H1 (cell line): Measurements from ENCODE around the gene OSBPL2. TPM values are rescaled to one million over a fixed set of nuclear protein-coding genes. Genes with fewer than 3 reads are reported as not detected.

Experiments used
- CTCF ChIA-PET: fragments of 300-600 bp; sonication (Branson Sonifier 250); formaldehyde crosslinking; loops from one replicate; lab custom pipeline; 2021; ENCODE audit not compliant: partially characterized antibody; lab: Charles Lee
- POLR2A ChIA-PET: fragments of 300-600 bp; sonication (Branson Sonifier 250); formaldehyde crosslinking; loops from one replicate; lab custom pipeline; 2021; ENCODE audit warnings: inconsistent platforms; ENCODE audit not compliant: partially characterized antibody; lab: Charles Lee
- DNase-seq, 2 experiments: peaks; one replicate each; pipeline versions ENCODE4 v3.0.0 to v3.0.0-alpha.2; 2010 to 2022; ENCODE audit warnings: low spot score in 2 of 2, low read depth in 1 of 2, mixed read lengths in 1 of 2
- FAIRE-seq: peaks from 2 replicates; lab custom pipeline; 2011; peaks lifted over from hg19 to GRCh38; lab: Jason Lieb, UNC
- H2AFZ ChIP-seq: 2 replicates; pipeline ENCODE4 v1.8.1; 2012; ENCODE audit warnings: low read length, inconsistent platforms
- H2AK5ac ChIP-seq: 2 replicates; pipeline ENCODE4 v1.6.1; 2013; ENCODE audit warnings: low read depth, low read length
- H2BK120ac ChIP-seq: replicated peaks from 2 replicates; pipeline ENCODE3; 2013; ENCODE audit warnings: low read depth, low read length, inconsistent platforms
- H2BK12ac ChIP-seq: 2 replicates; pipeline ENCODE4 v1.6.1; 2013; ENCODE audit warnings: low read depth, low read length
- H2BK15ac ChIP-seq: 2 replicates; pipeline ENCODE4 v1.6.1; 2013; ENCODE audit warnings: low read length
- H2BK20ac ChIP-seq: 2 replicates; pipeline ENCODE4 v1.6.1; 2013; ENCODE audit warnings: low read length
- H2BK5ac ChIP-seq: 2 replicates; pipeline ENCODE4 v1.6.1; 2013; ENCODE audit warnings: low read depth, low read length
- H3K14ac ChIP-seq: 2 replicates; pipeline ENCODE4 v1.6.1; 2013; ENCODE audit warnings: inconsistent platforms; ENCODE audit not compliant: insufficient read length
- H3K18ac ChIP-seq: 2 replicates; pipeline ENCODE4 v1.6.1; 2013; ENCODE audit warnings: low read length; ENCODE audit errors: extremely low read depth
- H3K23ac ChIP-seq: 2 replicates; pipeline ENCODE4 v1.6.1; 2013; ENCODE audit warnings: inconsistent platforms; ENCODE audit not compliant: insufficient read length
- H3K23me2 ChIP-seq: 2 replicates; pipeline ENCODE4 v1.6.1; 2013; ENCODE audit warnings: low read depth, low read length
- H3K27ac ChIP-seq: 2 replicates; pipeline ENCODE4 v1.6.1; 2011; ENCODE audit warnings: low read depth, low read length, inconsistent platforms
- H3K27me3 ChIP-seq, 4 experiments: replicated peaks in 1 of 4; 1 replicate in 1 of 4; 2 replicates in 3 of 4; pipeline versions ENCODE4 v1.6.1 to v1.8.1; 2011 to 2013; ENCODE audit warnings: low read length in 3 of 4, mild to moderate bottlenecking in 3 of 4, inconsistent platforms in 2 of 4, mixed read lengths in 2 of 4, moderate library complexity in 1 of 4; ENCODE audit not compliant: control insufficient read depth in 3 of 4, insufficient read depth in 3 of 4; ENCODE audit errors: extremely low read depth in 1 of 4
- H3K36me3 ChIP-seq, 4 experiments: 2 replicates each; pipeline versions ENCODE4 v1.6.1 to v1.8.1; 2011 to 2013; ENCODE audit warnings: mild to moderate bottlenecking in 4 of 4, low read length in 3 of 4, moderate library complexity in 2 of 4, control low read depth in 1 of 4, inconsistent platforms in 1 of 4; ENCODE audit not compliant: insufficient read depth in 4 of 4, control insufficient read depth in 2 of 4
- H3K4ac ChIP-seq: replicated peaks from 2 replicates; pipeline ENCODE3; 2013; ENCODE audit warnings: low read length, low read depth, mixed read lengths, inconsistent platforms; ENCODE audit not compliant: insufficient read length
- H3K4me1 ChIP-seq, 4 experiments: replicated peaks in 1 of 4; 1 replicate in 1 of 4; 2 replicates in 3 of 4; pipeline versions ENCODE4 v1.6.1 to v1.8.1; 2011 to 2013; ENCODE audit warnings: low read length in 3 of 4, inconsistent platforms in 2 of 4, mixed read lengths in 1 of 4; ENCODE audit not compliant: insufficient read depth in 4 of 4, control insufficient read depth in 3 of 4
- H3K4me2 ChIP-seq, 2 experiments: 2 replicates each; pipeline versions ENCODE4 v1.6.1 to v1.8.1; 2011 to 2013; ENCODE audit warnings: low read depth in 2 of 2, low read length in 2 of 2, control low read depth in 1 of 2, inconsistent platforms in 1 of 2, mild to moderate bottlenecking in 1 of 2; ENCODE audit not compliant: insufficient read depth in 1 of 2
- H3K4me3 ChIP-seq, 4 experiments: fragments of 200-600, 300-600 bp in 1 of 4; sonication (generic), shearing (Covaris generic), sonication (Bioruptor Twin) in 1 of 4; 2 replicates each; pipeline versions ENCODE4 v1.5.1 to v1.8.1; 2011 to 2016; ENCODE audit warnings: low read length in 4 of 4, low read depth in 3 of 4, control low read depth in 2 of 4, inconsistent platforms in 2 of 4, mild to moderate bottlenecking in 2 of 4, mixed read lengths in 1 of 4, moderate library complexity in 1 of 4; ENCODE audit not compliant: insufficient read depth in 2 of 4; ENCODE audit errors: extremely low read depth in 1 of 4
- H3K56ac ChIP-seq: replicated peaks from 2 replicates; pipeline ENCODE3; 2013; ENCODE audit warnings: low read depth, mild to moderate bottlenecking, mixed read lengths, low read length, inconsistent platforms; ENCODE audit not compliant: insufficient read length
- H3K79me1 ChIP-seq: 2 replicates; pipeline ENCODE4 v1.6.1; 2013; ENCODE audit warnings: low read depth, low read length, control low read depth
- H3K79me2 ChIP-seq, 2 experiments: 2 replicates each; pipeline versions ENCODE4 v1.6.1 to v1.8.1; 2012 to 2013; ENCODE audit warnings: low read length in 2 of 2, mild to moderate bottlenecking in 2 of 2, inconsistent platforms in 1 of 2; ENCODE audit not compliant: insufficient read depth in 2 of 2, control insufficient read depth in 1 of 2
- H3K9ac ChIP-seq, 4 experiments: replicated peaks in 1 of 4; 1 replicate in 1 of 4; 2 replicates in 3 of 4; pipeline versions ENCODE4 v1.6.1 to v1.8.1; 2011 to 2013; ENCODE audit warnings: low read depth in 3 of 4, low read length in 3 of 4, control low read depth in 2 of 4, mild to moderate bottlenecking in 2 of 4, moderate library complexity in 2 of 4, inconsistent platforms in 1 of 4; ENCODE audit errors: extremely low read depth in 1 of 4
- H3K9me3 ChIP-seq, 2 experiments: 2 replicates each; pipeline versions ENCODE4 v1.6.1 to v1.8.1; 2012 to 2013; ENCODE audit warnings: mild to moderate bottlenecking in 2 of 2, moderate library complexity in 2 of 2, control low read depth in 1 of 2, inconsistent platforms in 1 of 2, low read depth in 1 of 2, low read length in 1 of 2, mixed read lengths in 1 of 2; ENCODE audit not compliant: insufficient read depth in 2 of 2
- H4K20me1 ChIP-seq, 2 experiments: replicated peaks in 1 of 2; 2 replicates each; pipeline versions ENCODE3 to v1.8.1; 2011 to 2013; ENCODE audit warnings: inconsistent platforms in 2 of 2, low read length in 2 of 2, mild to moderate bottlenecking in 1 of 2; ENCODE audit not compliant: insufficient read depth in 2 of 2, control insufficient read depth in 1 of 2
- H4K5ac ChIP-seq: 2 replicates; pipeline ENCODE4 v1.6.1; 2013; ENCODE audit warnings: low read length, low read depth, mixed read lengths, inconsistent platforms; ENCODE audit not compliant: insufficient read length
- H4K8ac ChIP-seq: 2 replicates; pipeline ENCODE4 v1.8.0; 2013; ENCODE audit warnings: mild to moderate bottlenecking, moderate library complexity, low read length, inconsistent platforms; ENCODE audit not compliant: insufficient read depth; ENCODE audit errors: extremely low read depth
- H4K91ac ChIP-seq: replicated peaks from 2 replicates; pipeline ENCODE3; 2013; ENCODE audit warnings: low read length, mixed read lengths, inconsistent platforms; ENCODE audit not compliant: insufficient read length
- PHF8 ChIP-seq: fragments of 200-600 bp; sonication (generic); conservative IDR thresholded peaks from 2 replicates; pipeline ENCODE4 v1.7.1; 2012; ENCODE audit warnings: low read depth, mild to moderate bottlenecking, inconsistent platforms, low read length, moderate library complexity
- POLR2A ChIP-seq, 2 experiments: IDR thresholded peaks; 1 replicate in 1 of 2; 2 replicates in 1 of 2; pipeline ENCODE4 v1.6.1; 2011; ENCODE audit warnings: low read depth in 2 of 2, low read length in 2 of 2, mild to moderate bottlenecking in 2 of 2; ENCODE audit errors: control extremely low read depth in 1 of 2
- SIN3A ChIP-seq, 2 experiments: IDR thresholded peaks in 1 of 2; conservative IDR thresholded peaks in 1 of 2; 2 replicates each; pipeline ENCODE4 v1.6.1; 2011 to 2012; ENCODE audit warnings: low read length in 2 of 2, improper control_type of control experiment in 1 of 2, low read depth in 1 of 2, mild to moderate bottlenecking in 1 of 2
- SP2 ChIP-seq: IDR thresholded peaks from 2 replicates; pipeline ENCODE4 v1.6.1; 2012; ENCODE audit warnings: mild to moderate bottlenecking, low read length, inconsistent platforms
- WGBS, 2 experiments: shearing (Covaris generic) in 1 of 2; methylation state at CpG; one replicate each; pipeline versions ENCODE4 v1.1.6 to v1.1.7; 2013 to 2015; ENCODE audit warnings: low lambda C conversion rate in 2 of 2, mixed read lengths in 2 of 2, inconsistent platforms in 1 of 2, low coverage in 1 of 2, missing lambda C conversion rate in 1 of 2; ENCODE audit not compliant: insufficient replicate concordance in 2 of 2, insufficient coverage in 1 of 2, insufficient read length in 1 of 2; ENCODE audit errors: extremely low coverage in 1 of 2, missing lambda C conversion rate in 1 of 2; 5-methylcytosine and 5-hydroxymethylcytosine counted together
- polyA plus RNA-seq, 7 experiments: library from polyadenylated mRNA; depleted of rRNA in 3 of 7; stranded (reverse) in 5 of 7; unstranded in 2 of 7; fragments of >200 nt in 5 of 7; fragments of 200-250 nt in 2 of 7; gene quantifications; 1 replicate in 5 of 7; 2 replicates in 1 of 7; 4 replicates in 1 of 7; pipeline versions ENCODE4 v1.2.1 to v1.2.3, GENCODE V29; 2011 to 2013; ENCODE audit warnings: missing spikeins in 2 of 7, mixed read lengths in 2 of 7
- total RNA-seq: library from RNA; stranded (reverse); fragmentation: NEBNext Ultra II Directional; extraction: Animal tissue kit (Norgen Biotek cat#: 25700); gene quantifications from 2 replicates; pipeline ENCODE4 v1.2.1, GENCODE V29; 2021

OSBPL2 gene
- total and polyA plus RNA-seq, 2 of the 8 experiments (the other 6 are each of a cell fraction or from before 2014, with no cell fraction given) = 11.7 to 42.4 TPM

GRCh38 chr20:62303062-62303339, 64.7 kb downstream of the OSBPL2 start:
- Histone ChIP-seq H3K27me3 (no peaks in the 10 kb centered on the region), H4K91ac (no peak overlapping the region), H2BK120ac (no peak overlapping the region), H2AFZ (no peak overlapping the region), H4K8ac (no peak overlapping the region), H2BK12ac (no peak overlapping the region), H3K4me1 (peaks cover 0 to 9% (median 4%) of the 10 kb centered on the region in 4 experiments; a peak in 5 of 7 replicates), H4K20me1 (peaks cover 33 to 41% of the 10 kb centered on the region in 2 experiments), H4K5ac (no peak overlapping the region), H3K14ac (no peak overlapping the region), H2BK5ac (no peak overlapping the region), H3K36me3 (peaks cover 20 to 39% (median 30%) of the 10 kb centered on the region in 4 experiments), H2BK20ac (no peak overlapping the region), H3K79me2 (peaks cover 18 to 31% of the 10 kb centered on the region in 2 experiments; a peak in 3 of 4 replicates), H3K4me2 (peak overlapping the region; percentile 80; a peak in 3 of 4 replicates), H3K4ac (no peak overlapping the region), H3K23me2 (peaks cover 10% of the 10 kb centered on the region; the same call in 1 of the 2 replicates), H2BK15ac (no peak overlapping the region), H2AK5ac (no peak overlapping the region), H3K9ac (peak overlapping the region in 3 of 4 experiments; percentile 56 to 85 (median 75); a peak in 5 of 7 replicates), H3K18ac (no peak overlapping the region), H3K79me1 (peaks cover 18% of the 10 kb centered on the region), H3K4me3 (peak overlapping the region; percentile 62 to 96 (median 90)), H3K23ac (no peak overlapping the region), H3K27ac (peak overlapping the region; percentile 60; the same call in 1 of the 2 replicates), H3K9me3 (no peaks in the 10 kb centered on the region), H3K56ac (peak overlapping the region; percentile 64)
- POLR2A ChIA-PET = interaction anchor here (0.9 to 14.6 kb wide), 9 partner anchors 12 to 98 kb away, joined by 3 to 170 read pairs (median 4); partner anchors contain the start of genes LAMA5 and RPS21
- CTCF ChIA-PET = interaction anchor here (1.3 to 1.8 kb wide), 3 partner anchors 62 to 80 kb away, joined by 4 to 5 read pairs (median 5); no protein-coding TSS in a partner anchor
- WGBS, 2 experiments = 0% methylated on average over 6 of the region's 39 CpGs; no CpG with 5 or more reads in 1 of the 2 experiments
- FAIRE-seq = no peak
- DNase-seq = no peak
- TF ChIP-seq PHF8 = peak; percentile 63
- 0 out of 3 replicates have a peak, but pooled peaks of 1 of the 2 experiments have one; percentile 6 for TF ChIP-seq POLR2A (IDR thresholded peaks at IDR 0.05; ENCODE audit: control extremely low read depth in 1 of 2, low read depth in 2 of 2, low read length in 2 of 2)
- no peak for TF ChIP-seq SP2
- 0 out of 4 replicates have a peak, but pooled peaks of 1 of the 2 experiments have one; percentile 7 for TF ChIP-seq SIN3A (conservative IDR thresholded peaks at IDR 0.05 in 1 of 2, IDR thresholded peaks at IDR 0.05 in 1 of 2; ENCODE audit: low read depth in 1 of 2, low read length in 2 of 2)
